Heart left ventricle (tissue), 16 donors: ENCODE measurements around the gene CRYM. TPM values are rescaled to one million over a fixed set of nuclear protein-coding genes. Genes with fewer than 3 reads are reported as not detected.
A peak's percentile ranks its signal among the peaks of the same experiment; 100 is the strongest.

ENCODE experiments used
- ATAC-seq, 4 donors: fragments of 200-7000 bp; cut with Tn5 transposase; one replicate each; pipeline ENCODE4 v1.9.1; 2020 to 2022; ENCODE audit warnings: moderate library complexity in 4 of 4, mild to moderate bottlenecking in 3 of 4, moderate number of reproducible peaks in 1 of 4
- DNase-seq, 5 donors: peaks; one replicate each; pipeline ENCODE4 v3.0.0-alpha.2; 2020
- H3K27ac ChIP-seq, 12 donors: fragments of 200-600 bp; sonication (generic) in 4 of 12; one replicate each; pipeline versions ENCODE4 v1.5.0 to v1.8.0; 2016 to 2022; ENCODE audit warnings: mild to moderate bottlenecking in 2 of 12
- H3K27me3 ChIP-seq, 9 donors: fragments of 200-600 bp; sonication (generic) in 2 of 9; one replicate each; pipeline versions ENCODE4 v1.5.1 to v1.8.0; 2016 to 2022; ENCODE audit warnings: mild to moderate bottlenecking in 3 of 9
- H3K36me3 ChIP-seq, 9 donors: fragments of 200-600 bp; sonication (generic) in 2 of 9; one replicate each; pipeline versions ENCODE4 v1.5.0 to v1.8.0; 2018 to 2022; ENCODE audit warnings: mild to moderate bottlenecking in 2 of 9
- H3K4me1 ChIP-seq, 12 donors: fragments of 200-600 bp; sonication (generic) in 4 of 12; one replicate each; pipeline versions ENCODE4 v1.5.0 to v1.8.0; 2016 to 2022; ENCODE audit warnings: mild to moderate bottlenecking in 3 of 12
- H3K4me3 ChIP-seq, 12 donors: fragments of 200-600 bp; sonication (generic) in 4 of 12; one replicate each; pipeline versions ENCODE4 v1.5.0 to v1.8.0; 2017 to 2022; ENCODE audit warnings: mild to moderate bottlenecking in 9 of 12, moderate library complexity in 4 of 12
- H3K9me3 ChIP-seq, 12 donors: fragments of 200-600 bp; sonication (generic) in 4 of 12; one replicate each; pipeline versions ENCODE4 v1.5.0 to v1.8.0; 2016 to 2022; ENCODE audit warnings: mild to moderate bottlenecking in 1 of 12
- CTCF ChIP-seq, 12 donors: fragments of 200-600 bp; sonication (generic) in 4 of 12; IDR thresholded peaks; one replicate each; pipeline versions ENCODE4 v1.5.0 to v1.8.0; 2018 to 2022; ENCODE audit warnings: antibody characterized with exemption in 12 of 12, mild to moderate bottlenecking in 5 of 12
- POLR2A ChIP-seq, 2 donors: fragments of 450-650 bp; IDR thresholded peaks; one replicate each; pipeline ENCODE4 v1.6.1; 2017; ENCODE audit warnings: antibody characterized with exemption in 2 of 2, mild to moderate bottlenecking in 2 of 2, moderate library complexity in 2 of 2
- WGBS, 4 donors: extraction: QIAGEN DNeasy Blood & Tissue Kit in 2 of 4; methylation state at CpG; one replicate each; pipeline versions ENCODE4 v1.1.5 to v1.1.7; 2013 to 2018; 5-methylcytosine and 5-hydroxymethylcytosine counted together
- intact Hi-C, 10 donors: fragments of 100-400 bp; cut with DNase I; formaldehyde crosslinking; loops; one replicate each; pipeline versions ENCODE4 v1.11.1 to v1.14.2; 2022
- polyA plus RNA-seq, 2 donors: library from polyadenylated mRNA; stranded (reverse); fragments of 200-250 nt; gene quantifications; one replicate each; pipeline ENCODE4 v1.2.3, GENCODE V29; 2013
- total RNA-seq, 9 donors: library from RNA; depleted of rRNA in 2 of 9; stranded (reverse); fragments of >200 nt in 2 of 9; fragmentation: NEBNext Ultra II Directional in 3 of 9; extraction: Animal tissue kit (Norgen Biotek cat#: 25700) in 3 of 9; gene quantifications; one replicate each; pipeline versions ENCODE4 v1.1.0 to v1.2.4, GENCODE V29; 2016 to 2023
- donor health status: ischemic (EF 13 %, LVEDD 7.1; RV severe dilation, severe dysfunction).
- donor health status: healthy with polysubstance abuse.
- donor health status: DM: no; HTN: yes; CAD: no.
- donor health status: DM: no; HTN: no; CAD: no.
- donor health status: ischemic (EF 25% LVEDD 6.9; RV normal size, moderate dysfunction).
- donor health status: ischemic (EF 25% LVEDD 5.7; RV mildly dilated, moderate dysfunction).
- donor health status: healthy.
- donor health status: DM: yes; HTN: yes; CAD: no.
- donor health status: ischemic (EF 35%, LVEDD 5.7; RV mildly dilated, moderate dysfunction).
- donor health status: nonischemic (EF 11% LVEDD 7.7; RV severe dilation, severe dysfunction).
- donor health status: DM: yes; HTN: yes; CAD: no.
- donor health status: PGD.
- donor health status: ischemic (EF 29% LVEDD 5.4; RV normal size, mild dysfunction).
- donor health status: nonischemic (EF 23%, LVEDD 6.1; RV moderate dilation, normal function).

CRYM gene
- total and polyA plus RNA-seq, 11 donors: 41.0 to 267 (median 102) TPM

DNA sequence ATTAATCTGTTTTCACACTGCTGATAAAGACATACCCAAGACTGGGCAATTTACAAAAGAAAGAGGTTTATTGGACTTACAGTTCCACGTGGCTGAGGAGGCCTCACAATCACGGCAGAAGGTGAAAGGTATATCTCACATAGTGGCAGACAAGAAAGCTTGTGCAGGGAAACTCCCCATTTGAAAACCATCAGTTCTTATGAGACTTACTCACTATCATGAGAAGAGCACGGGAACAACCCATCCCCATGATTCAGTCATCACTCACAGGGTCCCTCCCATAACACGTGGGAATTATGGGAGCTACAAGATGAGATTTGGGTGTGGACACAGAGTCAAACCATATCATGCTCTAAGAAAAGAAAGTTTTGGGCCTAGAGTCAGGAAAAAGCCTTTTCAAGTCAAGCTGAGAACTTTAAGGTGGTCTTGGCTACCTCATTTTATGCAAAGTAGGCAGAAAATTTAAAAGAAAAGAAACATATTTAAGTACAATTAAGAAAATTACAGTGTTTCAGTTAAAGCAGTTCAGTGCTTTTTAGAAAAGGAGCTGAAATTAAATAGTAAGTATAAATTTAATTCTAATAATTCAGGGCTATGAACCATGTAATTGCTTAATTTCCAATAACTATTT, 24.9 kb upstream of the CRYM start:
- no peaks in the 10 kb centered on the region for H3K9me3 ChIP-seq
- H3K36me3 ChIP-seq: no peaks in the 10 kb centered on the region
- DNase-seq: no peak
- peaks cover 0 to 19% (median 9%) of the 10 kb centered on the region in 12 donors for H3K4me1 ChIP-seq
- intact Hi-C loops: loop anchor here in 8 of 10 donors (5.0 to 10.0 kb wide), 6 partner anchors 111 to 401 kb away; partner anchors contain the start of genes LDAF1 (in 4 of the 8), DCUN1D3 (in 1 of the 8), DNAH3 (in 1 of the 8) and LYRM1 (in 1 of the 8)
- no peaks in the 10 kb centered on the region for H3K27me3 ChIP-seq
- 76 to 82% (median 80%) methylated on average over 4 of the region's 4 CpGs for WGBS, 4 donors
- H3K4me3 ChIP-seq: peak overlapping the region in 1 of 12 donors; percentile 76
- no peak for TF ChIP-seq POLR2A (IDR thresholded peaks at IDR 0.05)
- no peak for TF ChIP-seq CTCF (IDR thresholded peaks at IDR 0.05)
- no peak overlapping the region for H3K27ac ChIP-seq
- ATAC-seq: no peak

GRCh38 chr16:21302454-21302853, 24.4 kb upstream of the CRYM start:
- ATAC-seq: no peak
- H3K4me1 ChIP-seq: peaks cover 0 to 19% (median 9%) of the 10 kb centered on the region in 12 donors
- 73 to 80% (median 76%) methylated on average over 3 of the region's 3 CpGs for WGBS, 4 donors
- TF ChIP-seq CTCF (IDR thresholded peaks at IDR 0.05) (no peak), POLR2A (IDR thresholded peaks at IDR 0.05) (no peak)
- intact Hi-C loops: loop anchor here in 8 of 10 donors (5.0 to 10.0 kb wide), 6 partner anchors 110 to 400 kb away; partner anchors contain the start of genes LDAF1 (in 4 of the 8), DCUN1D3 (in 1 of the 8), DNAH3 (in 1 of the 8) and LYRM1 (in 1 of the 8)
- H3K4me3 ChIP-seq: peak overlapping the region in 4 of 12 donors; percentile 65 to 76 (median 70)
- DNase-seq: no peak
- H3K27me3 ChIP-seq: no peaks in the 10 kb centered on the region
- H3K27ac ChIP-seq: peak overlapping the region in 1 of 12 donors; percentile 85
- H3K36me3 ChIP-seq: no peaks in the 10 kb centered on the region
- no peaks in the 10 kb centered on the region for H3K9me3 ChIP-seq

- no peak for ATAC-seq
Measured at GRCh38 chr16:21301895-21302291, 23.8 kb upstream of the CRYM start.

More at GRCh38 chr16:21301895-21302291, 23.8 kb upstream of the CRYM start:
- TF ChIP-seq POLR2A (IDR thresholded peaks at IDR 0.05) (no peak), CTCF (IDR thresholded peaks at IDR 0.05) (no peak)
- 3 to 4% (median 3%) methylated on average over 15 to 17 of the region's 17 CpGs for WGBS, 4 donors
- H3K9me3 ChIP-seq: no peaks in the 10 kb centered on the region
- peak overlapping the region; percentile 52 to 78 (median 67) for H3K4me3 ChIP-seq
- intact Hi-C loops: loop anchor here (2.0 to 10.0 kb wide), 10 partner anchors 110 to 400 kb away; partner anchors contain the start of genes LDAF1 (in 6 of the 10), DCUN1D3 (in 1 of the 10), DNAH3 (in 1 of the 10) and LYRM1 (in 1 of the 10)
- H3K4me1 ChIP-seq: peaks cover 0 to 19% (median 9%) of the 10 kb centered on the region in 12 donors
- peaks cover 0 to 4% (median 0%) of the 10 kb centered on the region in 9 donors for H3K27me3 ChIP-seq
- H3K27ac ChIP-seq: peak overlapping the region in 7 of 12 donors; percentile 43 to 88 (median 77)
- DNase-seq: no peak
- no peaks in the 10 kb centered on the region for H3K36me3 ChIP-seq
